CD4-positive, CD25-positive, alpha-beta regulatory T cell (primary cell): ENCODE data around the gene LOXHD1. TPM values are rescaled to one million over a fixed set of nuclear protein-coding genes. Genes with fewer than 3 reads are reported as not detected.

Source experiments
- ATAC-seq, 2 donors: fragments of 150-1000 bp; cut with Tn5 transposase; one replicate each; pipeline ENCODE4 v1.10.0; 2021; ENCODE audit warnings: low read depth in 2 of 2, moderate number of reproducible peaks in 2 of 2, moderate library complexity in 1 of 2
- DNase-seq, 3 donors: peaks; one replicate each; pipeline versions ENCODE4 v3.0.0 to v3.0.0-alpha.2; 2012 to 2022; ENCODE audit warnings: mixed read lengths in 1 of 3
- H3K27ac ChIP-seq: one replicate; pipeline ENCODE4 v1.7.0; 2013; ENCODE audit warnings: mild to moderate bottlenecking, low read length; ENCODE audit not compliant: insufficient read depth, poor library complexity, severe bottlenecking
- H3K27me3 ChIP-seq: one replicate; pipeline ENCODE4 v1.7.0; 2013; ENCODE audit warnings: low read length; ENCODE audit not compliant: control insufficient read depth, insufficient read depth
- H3K36me3 ChIP-seq: one replicate; pipeline ENCODE4 v1.7.0; 2013; ENCODE audit warnings: mild to moderate bottlenecking, low read length, moderate library complexity; ENCODE audit not compliant: control insufficient read depth, insufficient read depth
- H3K4me1 ChIP-seq: 2 replicates; pipeline ENCODE4 v1.7.0; 2013; ENCODE audit warnings: mild to moderate bottlenecking, low read length; ENCODE audit not compliant: insufficient read depth, control insufficient read depth, poor library complexity, severe bottlenecking
- H3K4me3 ChIP-seq: one replicate; pipeline ENCODE4 v1.7.0; 2013; ENCODE audit warnings: low read depth, mild to moderate bottlenecking, low read length, moderate library complexity
- H3K9me3 ChIP-seq, 2 experiments: 1 replicate in 1 of 2; 2 replicates in 1 of 2; pipeline ENCODE4 v1.7.0; 2013; ENCODE audit warnings: low read length in 2 of 2, mild to moderate bottlenecking in 1 of 2, moderate library complexity in 1 of 2; ENCODE audit not compliant: control insufficient read depth in 2 of 2
- H3K27ac Mint-ChIP-seq, 3 donors: one replicate each; pipeline ENCODE4 v1.8.0; 2020 to 2022; ENCODE audit warnings: mild to moderate bottlenecking in 3 of 3, mixed read lengths in 3 of 3, moderate library complexity in 2 of 3
- H3K27me3 Mint-ChIP-seq: one replicate; pipeline ENCODE4 v1.8.0; 2022; ENCODE audit warnings: mild to moderate bottlenecking, mixed read lengths
- H3K36me3 Mint-ChIP-seq: one replicate; pipeline ENCODE4 v1.8.0; 2020; ENCODE audit warnings: mixed read lengths
- H3K4me1 Mint-ChIP-seq, 4 donors: one replicate each; pipeline ENCODE4 v1.8.0; 2020 to 2022; ENCODE audit warnings: mixed read lengths in 4 of 4, mild to moderate bottlenecking in 1 of 4
- H3K4me3 Mint-ChIP-seq, 4 donors: one replicate each; pipeline ENCODE4 v1.8.0; 2020 to 2022; ENCODE audit warnings: mild to moderate bottlenecking in 4 of 4, mixed read lengths in 4 of 4, moderate library complexity in 3 of 4
- H3K9me3 Mint-ChIP-seq, 7 donors: one replicate each; pipeline ENCODE4 v1.8.0; 2020 to 2022; ENCODE audit warnings: mixed read lengths in 7 of 7, mild to moderate bottlenecking in 3 of 7, moderate library complexity in 2 of 7
- polyA plus RNA-seq, 4 donors: library from polyadenylated mRNA; unstranded; fragments of 300-500 nt; fragmentation: Illumina TruSeq; gene quantifications; one replicate each; pipeline ENCODE4 v1.2.3, GENCODE V29; 2021
- total RNA-seq: library from RNA; stranded (reverse); gene quantifications from one replicate; pipeline ENCODE4 v1.2.3, GENCODE V29; 2022

Gene LOXHD1
- total and polyA plus RNA-seq, 5 donors from 2014 or later = not detected

GRCh38 chr18:46623541-46623940 lies 33.5 kb downstream of the LOXHD1 start:
- no peaks in the 10 kb centered on the region for H3K27me3 ChIP-seq
- H3K4me1 Mint-ChIP-seq = peaks cover 0 to 29% (median 1%) of the 10 kb centered on the region in 4 donors
- H3K4me3 Mint-ChIP-seq = peak overlapping the region in 1 of 4 donors; percentile 43
- H3K27ac Mint-ChIP-seq = peak overlapping the region in 1 of 3 donors; percentile 80
- H3K4me3 ChIP-seq = no peak overlapping the region
- H3K9me3 ChIP-seq = no peaks in the 10 kb centered on the region
- H3K9me3 Mint-ChIP-seq = peaks cover 0 to 2% (median 0%) of the 10 kb centered on the region in 7 donors
- ATAC-seq = peak; percentile 24 to 49
- no peaks in the 10 kb centered on the region for H3K36me3 Mint-ChIP-seq
- peaks cover 6% of the 10 kb centered on the region for H3K4me1 ChIP-seq
- peaks cover 11% of the 10 kb centered on the region for H3K27me3 Mint-ChIP-seq
- no peak overlapping the region for H3K27ac ChIP-seq
- DNase-seq = peak in 1 of 3 donors; percentile 79
- H3K36me3 ChIP-seq = no peaks in the 10 kb centered on the region

GRCh38 chr18:46622999-46623398 lies 34.0 kb downstream of the LOXHD1 start:
- peak in 1 of 3 donors; percentile 55 for DNase-seq
- no peaks in the 10 kb centered on the region for H3K36me3 ChIP-seq
- H3K4me1 ChIP-seq = peaks cover 6% of the 10 kb centered on the region
- no peak overlapping the region for H3K27ac ChIP-seq
- ATAC-seq = no peak
- peaks cover 3% of the 10 kb centered on the region for H3K27me3 ChIP-seq
- H3K36me3 Mint-ChIP-seq = no peaks in the 10 kb centered on the region
- H3K27me3 Mint-ChIP-seq = peaks cover 11% of the 10 kb centered on the region
- H3K4me1 Mint-ChIP-seq = peaks cover 0 to 29% (median 1%) of the 10 kb centered on the region in 4 donors
- no peak overlapping the region for H3K27ac Mint-ChIP-seq
- H3K4me3 ChIP-seq = no peak overlapping the region
- H3K4me3 Mint-ChIP-seq = no peak overlapping the region
- H3K9me3 ChIP-seq = no peaks in the 10 kb centered on the region
- H3K9me3 Mint-ChIP-seq = peaks cover 0 to 2% (median 0%) of the 10 kb centered on the region in 7 donors

GRCh38 chr18:46622451-46622850 lies 34.6 kb downstream of the LOXHD1 start:
- no peaks in the 10 kb centered on the region for H3K36me3 ChIP-seq
- ATAC-seq = no peak
- H3K4me1 ChIP-seq = peaks cover 6% of the 10 kb centered on the region
- Mint-ChIP-seq H3K9me3 (peaks cover 0 to 2% (median 0%) of the 10 kb centered on the region in 7 donors), H3K36me3 (no peaks in the 10 kb centered on the region), H3K27ac (no peak overlapping the region), H3K4me1 (peaks cover 0 to 29% (median 1%) of the 10 kb centered on the region in 4 donors), H3K27me3 (peaks cover 14% of the 10 kb centered on the region), H3K4me3 (no peak overlapping the region)
- peaks cover 4% of the 10 kb centered on the region for H3K27me3 ChIP-seq
- H3K27ac ChIP-seq = no peak overlapping the region
- H3K4me3 ChIP-seq = no peak overlapping the region
- no peaks in the 10 kb centered on the region for H3K9me3 ChIP-seq
- no peak for DNase-seq

GRCh38 chr18:46621871-46622270 lies 35.1 kb downstream of the LOXHD1 start:
- Mint-ChIP-seq H3K27ac (no peak overlapping the region), H3K4me1 (peaks cover 0 to 29% (median 1%) of the 10 kb centered on the region in 4 donors), H3K9me3 (no peaks in the 10 kb centered on the region), H3K27me3 (peaks cover 12% of the 10 kb centered on the region), H3K36me3 (no peaks in the 10 kb centered on the region), H3K4me3 (no peak overlapping the region)
- H3K4me1 ChIP-seq = peaks cover 6% of the 10 kb centered on the region
- no peaks in the 10 kb centered on the region for H3K9me3 ChIP-seq
- DNase-seq = no peak
- H3K36me3 ChIP-seq = no peaks in the 10 kb centered on the region
- no peak overlapping the region for H3K4me3 ChIP-seq
- no peak for ATAC-seq
- H3K27ac ChIP-seq = no peak overlapping the region
- peaks cover 4% of the 10 kb centered on the region for H3K27me3 ChIP-seq

- no peak for ATAC-seq
- H3K9me3 Mint-ChIP-seq = peaks cover 0 to 2% (median 0%) of the 10 kb centered on the region in 7 donors
- peak in 1 of 3 donors; percentile 46 for DNase-seq
These were observed 35.8 kb downstream of the LOXHD1 start for GRCh38 chr18:46621111-46621766.

GRCh38 chr18:46619559-46619958 lies 37.5 kb downstream of the LOXHD1 start:
- Mint-ChIP-seq H3K36me3 (no peaks in the 10 kb centered on the region), H3K4me1 (peaks cover 0 to 24% (median under 1%) of the 10 kb centered on the region in 4 donors), H3K27ac (no peak overlapping the region), H3K9me3 (peaks cover 0 to 4% (median 0%) of the 10 kb centered on the region in 7 donors), H3K4me3 (no peak overlapping the region), H3K27me3 (peaks cover 10% of the 10 kb centered on the region)
- H3K9me3 ChIP-seq = no peaks in the 10 kb centered on the region
- DNase-seq (no peak), ATAC-seq (no peak)
- no peak overlapping the region for H3K4me3 ChIP-seq
- H3K36me3 ChIP-seq = no peaks in the 10 kb centered on the region
- H3K27ac ChIP-seq = no peak overlapping the region
- peaks cover 4% of the 10 kb centered on the region for H3K27me3 ChIP-seq
- H3K4me1 ChIP-seq = peaks cover 6% of the 10 kb centered on the region

More at GRCh38 chr18:46621111-46621766, 35.8 kb downstream of the LOXHD1 start:
- peaks cover 6% of the 10 kb centered on the region for H3K4me1 ChIP-seq
- Mint-ChIP-seq H3K4me3 (no peak overlapping the region), H3K27ac (peak overlapping the region in 1 of 3 donors; percentile 33), H3K27me3 (peaks cover 13% of the 10 kb centered on the region), H3K4me1 (peaks cover 0 to 29% (median 1%) of the 10 kb centered on the region in 4 donors), H3K36me3 (no peaks in the 10 kb centered on the region)
- H3K27ac ChIP-seq = no peak overlapping the region
- H3K9me3 ChIP-seq = no peaks in the 10 kb centered on the region
- no peak overlapping the region for H3K4me3 ChIP-seq
- peaks cover 4% of the 10 kb centered on the region for H3K27me3 ChIP-seq
- no peaks in the 10 kb centered on the region for H3K36me3 ChIP-seq

GRCh38 chr18:46615720-46616119 lies 41.3 kb downstream of the LOXHD1 start:
- H3K27ac Mint-ChIP-seq = no peak overlapping the region
- Histone ChIP-seq H3K27ac (no peak overlapping the region), H3K36me3 (no peaks in the 10 kb centered on the region), H3K9me3 (no peaks in the 10 kb centered on the region), H3K4me1 (no peaks in the 10 kb centered on the region), H3K4me3 (no peak overlapping the region), H3K27me3 (peaks cover 7% of the 10 kb centered on the region)
- DNase-seq = no peak
- H3K9me3 Mint-ChIP-seq = peaks cover 0 to 4% (median 0%) of the 10 kb centered on the region in 7 donors
- peaks cover 18% of the 10 kb centered on the region for H3K27me3 Mint-ChIP-seq
- no peaks in the 10 kb centered on the region for H3K36me3 Mint-ChIP-seq
- H3K4me1 Mint-ChIP-seq = no peaks in the 10 kb centered on the region
- no peak overlapping the region for H3K4me3 Mint-ChIP-seq
- no peak for ATAC-seq

- H3K9me3 ChIP-seq = no peaks in the 10 kb centered on the region
- H3K27ac Mint-ChIP-seq = no peak overlapping the region
These were observed 48.0 kb downstream of the LOXHD1 start for GRCh38 chr18:46609048-46609447.

More at GRCh38 chr18:46609048-46609447, 48.0 kb downstream of the LOXHD1 start:
- Mint-ChIP-seq H3K4me3 (no peak overlapping the region), H3K36me3 (no peaks in the 10 kb centered on the region), H3K27me3 (peaks cover 21% of the 10 kb centered on the region), H3K4me1 (no peaks in the 10 kb centered on the region), H3K9me3 (peaks cover 0 to 2% (median 0%) of the 10 kb centered on the region in 7 donors)
- no peak for ATAC-seq
- no peak for DNase-seq
- H3K4me3 ChIP-seq = no peak overlapping the region
- no peaks in the 10 kb centered on the region for H3K36me3 ChIP-seq
- H3K27me3 ChIP-seq = peaks cover 5% of the 10 kb centered on the region
- no peak overlapping the region for H3K27ac ChIP-seq
- H3K4me1 ChIP-seq = no peaks in the 10 kb centered on the region
